Measurements from ENCODE around the gene SIDT2. TPM values are rescaled to one million over a fixed set of nuclear protein-coding genes. Genes with fewer than 3 reads are reported as not detected.

SIDT2 gene
- total and polyA plus RNA-seq, 8 donors, result 29.2 to 112 (median 33.9) TPM

GRCh38 chr11:117189191-117189940 is 10.8 kb downstream of the SIDT2 start:
- intact Hi-C loops (cut with DNase I), result no loop called here
- DNase-seq (peak in 2 of 4 donors; percentile 53 to 80), ATAC-seq (peak; percentile 38)
- Histone ChIP-seq H3K4me3 (no peak overlapping the region), H3K4me1 (peaks cover 0 to 28% of the 10 kb centered on the region in 2 donors), H3K9me3 (no peaks in the 10 kb centered on the region), H3K27me3 (no peaks in the 10 kb centered on the region), H3K36me3 (peaks cover 0 to 70% of the 10 kb centered on the region in 2 donors), H3K27ac (peak overlapping the region; percentile 47 to 48)
- no peak for TF ChIP-seq CTCF (IDR thresholded peaks at IDR 0.05)

GRCh38 chr11:117189941-117190544 is 11.5 kb downstream of the SIDT2 start:
- ATAC-seq, result no peak
- Histone ChIP-seq H3K27me3 (no peaks in the 10 kb centered on the region), H3K36me3 (peaks cover 0 to 74% of the 10 kb centered on the region in 2 donors), H3K4me1 (peaks cover 0 to 25% of the 10 kb centered on the region in 2 donors), H3K27ac (peak overlapping the region in 1 of 2 donors; percentile 31), H3K4me3 (no peak overlapping the region), H3K9me3 (no peaks in the 10 kb centered on the region)
- no peak for TF ChIP-seq CTCF (IDR thresholded peaks at IDR 0.05)
- intact Hi-C loops (cut with DNase I), result no loop called here
- peak in 1 of 4 donors; percentile 31 for DNase-seq

GRCh38 chr11:117191680-117192400 is 13.3 kb downstream of the SIDT2 start:
- intact Hi-C loops (cut with DNase I), result no loop called here
- Histone ChIP-seq H3K27me3 (no peaks in the 10 kb centered on the region), H3K27ac (no peak overlapping the region), H3K36me3 (peaks cover 0 to 87% of the 10 kb centered on the region in 2 donors), H3K9me3 (no peaks in the 10 kb centered on the region), H3K4me1 (peaks cover 0 to 22% of the 10 kb centered on the region in 2 donors), H3K4me3 (no peak overlapping the region)
- TF ChIP-seq CTCF (IDR thresholded peaks at IDR 0.05), result no peak
- ATAC-seq, result no peak
- DNase-seq, result no peak

- ATAC-seq, result no peak
- peak in 1 of 4 donors; percentile 31 for DNase-seq
- Histone ChIP-seq H3K9me3 (no peaks in the 10 kb centered on the region), H3K27me3 (no peaks in the 10 kb centered on the region), H3K27ac (no peak overlapping the region), H3K4me1 (peaks cover 0 to 22% of the 10 kb centered on the region in 2 donors), H3K4me3 (no peak overlapping the region), H3K36me3 (peaks cover 0 to 90% of the 10 kb centered on the region in 2 donors)
- intact Hi-C loops (cut with DNase I), result no loop called here
- TF ChIP-seq CTCF (IDR thresholded peaks at IDR 0.05), result no peak
These were observed 13.9 kb downstream of the SIDT2 start for GRCh38 chr11:117192401-117192875.
